H1 (cell line): Measurements from ENCODE around the gene ZNRF2. TPM values are rescaled to one million over a fixed set of nuclear protein-coding genes. Genes with fewer than 3 reads are reported as not detected.
"Not testable (repeated sequence)": the region's sequence is repeated elsewhere in the genome, so short reads cannot be mapped to it uniquely, and the experiment has no call there.

ENCODE experiments used
- CTCF ChIA-PET: fragments of 300-600 bp; sonication (Branson Sonifier 250); formaldehyde crosslinking; loops from one replicate; lab custom pipeline; 2021; ENCODE audit not compliant: partially characterized antibody; lab: Charles Lee
- POLR2A ChIA-PET: fragments of 300-600 bp; sonication (Branson Sonifier 250); formaldehyde crosslinking; loops from one replicate; lab custom pipeline; 2021; ENCODE audit warnings: inconsistent platforms; ENCODE audit not compliant: partially characterized antibody; lab: Charles Lee
- DNase-seq, 2 experiments: peaks; one replicate each; pipeline versions ENCODE4 v3.0.0 to v3.0.0-alpha.2; 2010 to 2022; ENCODE audit warnings: low spot score in 2 of 2, low read depth in 1 of 2, mixed read lengths in 1 of 2
- FAIRE-seq: peaks from 2 replicates; lab custom pipeline; 2011; peaks lifted over from hg19 to GRCh38; lab: Jason Lieb, UNC
- H2AFZ ChIP-seq: 2 replicates; pipeline ENCODE4 v1.8.1; 2012; ENCODE audit warnings: low read length, inconsistent platforms
- H2AK5ac ChIP-seq: 2 replicates; pipeline ENCODE4 v1.6.1; 2013; ENCODE audit warnings: low read depth, low read length
- H2BK120ac ChIP-seq: replicated peaks from 2 replicates; pipeline ENCODE3; 2013; ENCODE audit warnings: low read depth, low read length, inconsistent platforms
- H2BK12ac ChIP-seq: 2 replicates; pipeline ENCODE4 v1.6.1; 2013; ENCODE audit warnings: low read depth, low read length
- H2BK15ac ChIP-seq: 2 replicates; pipeline ENCODE4 v1.6.1; 2013; ENCODE audit warnings: low read length
- H2BK20ac ChIP-seq: 2 replicates; pipeline ENCODE4 v1.6.1; 2013; ENCODE audit warnings: low read length
- H2BK5ac ChIP-seq: 2 replicates; pipeline ENCODE4 v1.6.1; 2013; ENCODE audit warnings: low read depth, low read length
- H3K14ac ChIP-seq: 2 replicates; pipeline ENCODE4 v1.6.1; 2013; ENCODE audit warnings: inconsistent platforms; ENCODE audit not compliant: insufficient read length
- H3K18ac ChIP-seq: 2 replicates; pipeline ENCODE4 v1.6.1; 2013; ENCODE audit warnings: low read length; ENCODE audit errors: extremely low read depth
- H3K23ac ChIP-seq: 2 replicates; pipeline ENCODE4 v1.6.1; 2013; ENCODE audit warnings: inconsistent platforms; ENCODE audit not compliant: insufficient read length
- H3K23me2 ChIP-seq: 2 replicates; pipeline ENCODE4 v1.6.1; 2013; ENCODE audit warnings: low read depth, low read length
- H3K27ac ChIP-seq: 2 replicates; pipeline ENCODE4 v1.6.1; 2011; ENCODE audit warnings: low read depth, low read length, inconsistent platforms
- H3K27me3 ChIP-seq, 4 experiments: replicated peaks in 1 of 4; 1 replicate in 1 of 4; 2 replicates in 3 of 4; pipeline versions ENCODE4 v1.6.1 to v1.8.1; 2011 to 2013; ENCODE audit warnings: low read length in 3 of 4, mild to moderate bottlenecking in 3 of 4, inconsistent platforms in 2 of 4, mixed read lengths in 2 of 4, moderate library complexity in 1 of 4; ENCODE audit not compliant: control insufficient read depth in 3 of 4, insufficient read depth in 3 of 4; ENCODE audit errors: extremely low read depth in 1 of 4
- H3K36me3 ChIP-seq, 4 experiments: 2 replicates each; pipeline versions ENCODE4 v1.6.1 to v1.8.1; 2011 to 2013; ENCODE audit warnings: mild to moderate bottlenecking in 4 of 4, low read length in 3 of 4, moderate library complexity in 2 of 4, control low read depth in 1 of 4, inconsistent platforms in 1 of 4; ENCODE audit not compliant: insufficient read depth in 4 of 4, control insufficient read depth in 2 of 4
- H3K4ac ChIP-seq: replicated peaks from 2 replicates; pipeline ENCODE3; 2013; ENCODE audit warnings: low read length, low read depth, mixed read lengths, inconsistent platforms; ENCODE audit not compliant: insufficient read length
- H3K4me1 ChIP-seq, 4 experiments: replicated peaks in 1 of 4; 1 replicate in 1 of 4; 2 replicates in 3 of 4; pipeline versions ENCODE4 v1.6.1 to v1.8.1; 2011 to 2013; ENCODE audit warnings: low read length in 3 of 4, inconsistent platforms in 2 of 4, mixed read lengths in 1 of 4; ENCODE audit not compliant: insufficient read depth in 4 of 4, control insufficient read depth in 3 of 4
- H3K4me2 ChIP-seq, 2 experiments: 2 replicates each; pipeline versions ENCODE4 v1.6.1 to v1.8.1; 2011 to 2013; ENCODE audit warnings: low read depth in 2 of 2, low read length in 2 of 2, control low read depth in 1 of 2, inconsistent platforms in 1 of 2, mild to moderate bottlenecking in 1 of 2; ENCODE audit not compliant: insufficient read depth in 1 of 2
- H3K4me3 ChIP-seq, 4 experiments: fragments of 200-600, 300-600 bp in 1 of 4; sonication (generic), shearing (Covaris generic), sonication (Bioruptor Twin) in 1 of 4; 2 replicates each; pipeline versions ENCODE4 v1.5.1 to v1.8.1; 2011 to 2016; ENCODE audit warnings: low read length in 4 of 4, low read depth in 3 of 4, control low read depth in 2 of 4, inconsistent platforms in 2 of 4, mild to moderate bottlenecking in 2 of 4, mixed read lengths in 1 of 4, moderate library complexity in 1 of 4; ENCODE audit not compliant: insufficient read depth in 2 of 4; ENCODE audit errors: extremely low read depth in 1 of 4
- H3K56ac ChIP-seq: replicated peaks from 2 replicates; pipeline ENCODE3; 2013; ENCODE audit warnings: low read depth, mild to moderate bottlenecking, mixed read lengths, low read length, inconsistent platforms; ENCODE audit not compliant: insufficient read length
- H3K79me1 ChIP-seq: 2 replicates; pipeline ENCODE4 v1.6.1; 2013; ENCODE audit warnings: low read depth, low read length, control low read depth
- H3K79me2 ChIP-seq, 2 experiments: 2 replicates each; pipeline versions ENCODE4 v1.6.1 to v1.8.1; 2012 to 2013; ENCODE audit warnings: low read length in 2 of 2, mild to moderate bottlenecking in 2 of 2, inconsistent platforms in 1 of 2; ENCODE audit not compliant: insufficient read depth in 2 of 2, control insufficient read depth in 1 of 2
- H3K9ac ChIP-seq, 4 experiments: replicated peaks in 1 of 4; 1 replicate in 1 of 4; 2 replicates in 3 of 4; pipeline versions ENCODE4 v1.6.1 to v1.8.1; 2011 to 2013; ENCODE audit warnings: low read depth in 3 of 4, low read length in 3 of 4, control low read depth in 2 of 4, mild to moderate bottlenecking in 2 of 4, moderate library complexity in 2 of 4, inconsistent platforms in 1 of 4; ENCODE audit errors: extremely low read depth in 1 of 4
- H3K9me3 ChIP-seq, 2 experiments: 2 replicates each; pipeline versions ENCODE4 v1.6.1 to v1.8.1; 2012 to 2013; ENCODE audit warnings: mild to moderate bottlenecking in 2 of 2, moderate library complexity in 2 of 2, control low read depth in 1 of 2, inconsistent platforms in 1 of 2, low read depth in 1 of 2, low read length in 1 of 2, mixed read lengths in 1 of 2; ENCODE audit not compliant: insufficient read depth in 2 of 2
- H4K20me1 ChIP-seq, 2 experiments: replicated peaks in 1 of 2; 2 replicates each; pipeline versions ENCODE3 to v1.8.1; 2011 to 2013; ENCODE audit warnings: inconsistent platforms in 2 of 2, low read length in 2 of 2, mild to moderate bottlenecking in 1 of 2; ENCODE audit not compliant: insufficient read depth in 2 of 2, control insufficient read depth in 1 of 2
- H4K5ac ChIP-seq: 2 replicates; pipeline ENCODE4 v1.6.1; 2013; ENCODE audit warnings: low read length, low read depth, mixed read lengths, inconsistent platforms; ENCODE audit not compliant: insufficient read length
- H4K8ac ChIP-seq: 2 replicates; pipeline ENCODE4 v1.8.0; 2013; ENCODE audit warnings: mild to moderate bottlenecking, moderate library complexity, low read length, inconsistent platforms; ENCODE audit not compliant: insufficient read depth; ENCODE audit errors: extremely low read depth
- H4K91ac ChIP-seq: replicated peaks from 2 replicates; pipeline ENCODE3; 2013; ENCODE audit warnings: low read length, mixed read lengths, inconsistent platforms; ENCODE audit not compliant: insufficient read length
- WGBS, 2 experiments: shearing (Covaris generic) in 1 of 2; methylation state at CpG; one replicate each; pipeline versions ENCODE4 v1.1.6 to v1.1.7; 2013 to 2015; ENCODE audit warnings: low lambda C conversion rate in 2 of 2, mixed read lengths in 2 of 2, inconsistent platforms in 1 of 2, low coverage in 1 of 2, missing lambda C conversion rate in 1 of 2; ENCODE audit not compliant: insufficient replicate concordance in 2 of 2, insufficient coverage in 1 of 2, insufficient read length in 1 of 2; ENCODE audit errors: extremely low coverage in 1 of 2, missing lambda C conversion rate in 1 of 2; 5-methylcytosine and 5-hydroxymethylcytosine counted together
- polyA plus RNA-seq, 7 experiments: library from polyadenylated mRNA; depleted of rRNA in 3 of 7; stranded (reverse) in 5 of 7; unstranded in 2 of 7; fragments of >200 nt in 5 of 7; fragments of 200-250 nt in 2 of 7; gene quantifications; 1 replicate in 5 of 7; 2 replicates in 1 of 7; 4 replicates in 1 of 7; pipeline versions ENCODE4 v1.2.1 to v1.2.3, GENCODE V29; 2011 to 2013; ENCODE audit warnings: missing spikeins in 2 of 7, mixed read lengths in 2 of 7
- total RNA-seq: library from RNA; stranded (reverse); fragmentation: NEBNext Ultra II Directional; extraction: Animal tissue kit (Norgen Biotek cat#: 25700); gene quantifications from 2 replicates; pipeline ENCODE4 v1.2.1, GENCODE V29; 2021

Gene ZNRF2
- total and polyA plus RNA-seq, 2 of the 8 experiments (the other 6 are each of a cell fraction or from before 2014, with no cell fraction given): 2.9 to 16.2 TPM

DNA sequence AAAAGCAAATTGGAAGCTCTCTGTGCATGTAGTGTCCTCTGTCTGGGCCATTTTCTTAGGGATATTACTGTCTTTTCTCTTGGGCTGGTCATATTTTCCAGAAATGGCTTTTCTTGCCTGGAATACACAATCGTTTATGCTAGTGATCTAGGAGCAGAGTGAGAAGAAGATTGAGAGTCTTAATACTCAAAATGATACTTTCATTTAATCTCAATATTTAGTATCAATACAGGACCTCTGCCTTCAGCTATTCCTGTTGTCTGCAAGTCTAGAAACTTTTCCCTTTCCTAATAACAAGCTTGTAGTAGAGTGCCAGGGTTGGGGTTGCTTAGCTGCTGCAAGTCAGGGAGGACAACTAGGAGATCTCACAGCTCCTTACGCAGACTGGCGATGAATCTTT lies 14.0 kb downstream of the ZNRF2 start:
- FAIRE-seq, H2BK5ac ChIP-seq, H2BK120ac ChIP-seq, H4K91ac ChIP-seq, H3K4me2 ChIP-seq, H3K14ac ChIP-seq, H4K8ac ChIP-seq, H3K9ac ChIP-seq, H2AK5ac ChIP-seq, H3K56ac ChIP-seq, H3K79me1 ChIP-seq, DNase-seq, H4K20me1 ChIP-seq, H2BK12ac ChIP-seq, H3K4me1 ChIP-seq, H3K4me3 ChIP-seq, POLR2A ChIA-PET, CTCF ChIA-PET, H3K36me3 ChIP-seq, H3K27ac ChIP-seq, H3K27me3 ChIP-seq, H2BK20ac ChIP-seq, H3K18ac ChIP-seq, H2AFZ ChIP-seq, H4K5ac ChIP-seq, H3K23ac ChIP-seq, H2BK15ac ChIP-seq, H3K23me2 ChIP-seq, H3K9me3 ChIP-seq, H3K4ac ChIP-seq: not testable (repeated sequence)
- 93% methylated on average over 3 of the region's 3 CpGs; no CpG with 5 or more reads in 1 of the 2 experiments for WGBS, 2 experiments
- peaks cover 0 to 79% of the 10 kb centered on the region in 2 experiments; a peak in 2 of 4 replicates for H3K79me2 ChIP-seq
